ENCODE measurements around the gene LDHD. TPM values are rescaled to one million over a fixed set of nuclear protein-coding genes. Genes with fewer than 3 reads are reported as not detected.

LDHD gene
- polyA plus RNA-seq, 2 donors = 11.8 to 12.6 TPM

DNA sequence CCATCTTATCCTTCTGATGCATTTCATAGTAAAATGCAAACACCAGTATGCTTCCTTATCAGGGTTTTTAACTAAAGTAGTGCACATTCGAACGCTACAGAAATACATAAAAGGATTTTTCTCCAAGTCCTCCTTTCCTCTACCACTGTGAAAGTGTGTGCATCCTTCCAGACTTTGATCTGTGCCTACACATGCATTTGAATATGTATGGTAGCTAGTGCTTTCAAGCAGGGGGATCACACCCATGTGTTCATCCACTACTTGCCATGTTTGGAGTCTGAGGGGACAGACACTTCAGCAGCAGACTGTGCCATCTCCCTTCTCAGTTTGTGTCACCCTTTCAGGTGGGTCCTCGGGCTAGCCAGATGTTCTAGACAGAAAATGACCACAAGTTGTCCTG, 14.9 kb downstream of the LDHD start:
- no peaks in the 10 kb centered on the region for H3K27me3 ChIP-seq (ENCODE audit: control insufficient read depth in 1 of 2, insufficient read depth in 2 of 2, low read length in 2 of 2)
- 87 to 91% methylated on average over 3 of the region's 3 CpGs for WGBS, 2 donors
- H3K4me3 ChIP-seq (ENCODE audit: low read depth in 1 of 2, low read length in 2 of 2) = no peak overlapping the region
- H3K36me3 ChIP-seq (ENCODE audit: control insufficient read depth in 2 of 2, insufficient read depth in 2 of 2, low read length in 1 of 2) = peaks cover 0 to 6% of the 10 kb centered on the region in 2 donors
- peaks cover 20 to 50% of the 10 kb centered on the region in 2 donors for H3K4me1 ChIP-seq (ENCODE audit: control insufficient read depth in 2 of 2, insufficient read depth in 2 of 2, low read length in 1 of 2)
- no peaks in the 10 kb centered on the region for H3K9me3 ChIP-seq (ENCODE audit: control insufficient read depth in 2 of 2, insufficient read depth in 1 of 2, low read depth in 1 of 2, low read length in 1 of 2)
- no peak overlapping the region for H3K27ac ChIP-seq (ENCODE audit: low read depth in 2 of 2, low read length in 1 of 2)

DNA sequence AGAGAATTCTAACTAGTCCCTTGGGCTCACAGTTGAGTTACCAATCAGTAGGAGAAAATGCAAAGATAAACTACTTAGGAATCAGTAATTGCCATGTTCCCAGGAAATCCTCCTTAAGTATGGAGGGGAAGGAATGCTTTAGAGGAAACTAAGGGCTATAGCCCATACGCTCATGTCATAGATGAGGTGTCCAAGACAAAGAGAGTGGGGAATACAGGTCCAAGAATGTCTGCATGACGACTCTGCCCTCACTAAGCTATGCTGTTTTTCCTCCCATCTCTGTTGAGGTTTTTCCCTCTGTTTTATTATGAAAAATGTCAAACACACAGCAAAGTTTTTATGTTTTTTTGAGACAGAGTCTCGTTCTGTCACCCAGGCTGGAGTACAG, 16.0 kb downstream of the LDHD start:
- Histone ChIP-seq H3K4me1 (ENCODE audit: control insufficient read depth in 2 of 2, insufficient read depth in 2 of 2, low read length in 1 of 2) (peaks cover 21 to 48% of the 10 kb centered on the region in 2 donors), H3K27ac (ENCODE audit: low read depth in 2 of 2, low read length in 1 of 2) (peak overlapping the region in 1 of 2 donors; percentile 94)
- WGBS, 2 donors = 83 to 88% methylated on average over 3 of the region's 3 CpGs

DNA sequence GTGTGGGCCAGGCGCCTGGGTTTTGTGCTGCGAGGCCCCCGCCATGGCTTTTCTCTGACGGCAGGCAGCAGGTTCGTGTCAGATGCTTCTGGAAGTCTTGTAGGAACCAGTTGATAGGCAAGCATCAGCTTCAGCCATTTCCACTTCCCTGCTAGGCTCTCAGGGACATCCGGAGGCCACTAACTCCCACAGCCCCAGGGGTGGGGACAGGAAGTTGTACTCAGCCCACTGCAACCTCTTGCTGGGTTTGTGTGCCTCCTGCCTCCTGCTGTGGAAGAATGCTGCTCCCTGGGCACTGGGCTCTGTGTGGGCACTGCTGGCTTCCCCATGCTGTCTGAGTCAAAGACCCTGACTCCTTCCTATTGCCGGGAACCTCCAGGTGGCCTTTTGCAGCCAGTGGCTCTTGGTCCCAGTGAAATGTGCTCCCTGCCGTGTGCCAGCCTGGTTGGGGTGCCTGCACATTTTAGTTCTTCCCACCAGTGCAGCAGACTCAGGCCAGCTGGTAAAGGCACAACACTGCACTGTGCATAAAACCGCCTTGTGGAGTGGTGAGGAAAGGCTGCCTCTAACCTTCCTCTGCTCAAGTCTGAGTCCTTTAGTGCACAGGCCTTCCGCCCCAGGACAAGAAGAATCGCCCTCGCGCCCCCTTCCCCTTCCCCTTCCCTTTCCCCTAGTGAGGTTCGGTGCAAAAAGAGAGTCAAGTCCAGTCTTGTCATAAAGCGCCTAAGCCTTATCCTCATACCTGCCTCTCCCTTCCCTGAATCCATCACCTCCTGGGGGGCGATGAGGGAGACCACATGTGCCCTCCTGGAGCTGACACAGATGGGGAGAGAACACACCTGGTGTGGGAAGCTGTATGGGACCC, 16.6 kb downstream of the LDHD start:
- Histone ChIP-seq H3K4me3 (ENCODE audit: low read depth in 1 of 2, low read length in 2 of 2) (no peak overlapping the region), H3K36me3 (ENCODE audit: control insufficient read depth in 2 of 2, insufficient read depth in 2 of 2, low read length in 1 of 2) (peaks cover 0 to 6% of the 10 kb centered on the region in 2 donors), H3K9me3 (ENCODE audit: control insufficient read depth in 2 of 2, insufficient read depth in 1 of 2, low read depth in 1 of 2, low read length in 1 of 2) (no peaks in the 10 kb centered on the region), H3K4me1 (ENCODE audit: control insufficient read depth in 2 of 2, insufficient read depth in 2 of 2, low read length in 1 of 2) (peaks cover 21 to 43% of the 10 kb centered on the region in 2 donors), H3K27ac (ENCODE audit: low read depth in 2 of 2, low read length in 1 of 2) (peak overlapping the region; percentile 76 to 94), H3K27me3 (ENCODE audit: control insufficient read depth in 1 of 2, insufficient read depth in 2 of 2, low read length in 2 of 2) (no peaks in the 10 kb centered on the region)
- WGBS, 2 donors = 55 to 69% methylated on average over 16 of the region's 16 CpGs

More for the DNA sequence above, 16.0 kb downstream of the LDHD start:
- H3K36me3 ChIP-seq (ENCODE audit: control insufficient read depth in 2 of 2, insufficient read depth in 2 of 2, low read length in 1 of 2) = peaks cover 0 to 3% of the 10 kb centered on the region in 2 donors
- H3K9me3 ChIP-seq (ENCODE audit: control insufficient read depth in 2 of 2, insufficient read depth in 1 of 2, low read depth in 1 of 2, low read length in 1 of 2) = no peaks in the 10 kb centered on the region
- H3K4me3 ChIP-seq (ENCODE audit: low read depth in 1 of 2, low read length in 2 of 2) = no peak overlapping the region
- no peaks in the 10 kb centered on the region for H3K27me3 ChIP-seq (ENCODE audit: control insufficient read depth in 1 of 2, insufficient read depth in 2 of 2, low read length in 2 of 2)

DNA sequence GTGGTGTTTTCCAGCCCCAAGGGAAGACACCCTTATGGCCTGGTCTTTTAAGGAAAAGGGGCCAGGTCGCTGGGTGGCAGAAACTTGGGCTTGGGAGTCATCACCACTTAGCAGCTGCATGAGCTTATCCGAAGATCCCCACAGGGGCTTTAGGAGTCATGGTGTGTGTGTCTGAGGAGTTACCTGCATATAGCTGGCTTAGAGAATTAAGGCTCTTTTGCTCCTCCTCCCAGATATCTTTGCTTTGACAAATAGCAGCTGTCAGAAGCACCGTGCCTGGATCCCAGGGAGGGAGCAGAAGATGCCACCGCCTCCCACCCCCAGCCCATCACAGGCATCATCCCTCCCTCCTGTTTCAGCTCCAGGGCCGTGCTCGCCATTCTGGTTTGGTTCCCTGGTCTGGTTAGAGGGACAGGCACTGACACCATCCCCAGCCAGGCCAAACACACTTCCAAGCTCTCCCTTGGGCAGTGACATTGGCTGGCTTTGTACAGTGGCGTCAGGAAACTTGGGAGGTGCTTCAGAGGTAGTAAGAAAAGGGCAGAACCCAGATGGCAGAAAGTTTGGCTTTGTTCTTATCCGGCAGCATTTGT, 17.4 kb downstream of the LDHD start:
- Histone ChIP-seq H3K4me3 (ENCODE audit: low read depth in 1 of 2, low read length in 2 of 2) (no peak overlapping the region), H3K27me3 (ENCODE audit: control insufficient read depth in 1 of 2, insufficient read depth in 2 of 2, low read length in 2 of 2) (no peaks in the 10 kb centered on the region), H3K27ac (ENCODE audit: low read depth in 2 of 2, low read length in 1 of 2) (peak overlapping the region; percentile 76 to 94), H3K36me3 (ENCODE audit: control insufficient read depth in 2 of 2, insufficient read depth in 2 of 2, low read length in 1 of 2) (peaks cover 0 to 7% of the 10 kb centered on the region in 2 donors), H3K9me3 (ENCODE audit: control insufficient read depth in 2 of 2, insufficient read depth in 1 of 2, low read depth in 1 of 2, low read length in 1 of 2) (no peaks in the 10 kb centered on the region), H3K4me1 (ENCODE audit: control insufficient read depth in 2 of 2, insufficient read depth in 2 of 2, low read length in 1 of 2) (peaks cover 17 to 37% of the 10 kb centered on the region in 2 donors)
- 52 to 55% methylated on average over 8 of the region's 8 CpGs for WGBS, 2 donors

GRCh38 chr16:75097941-75098901, 18.4 kb downstream of the LDHD start:
- Histone ChIP-seq H3K36me3 (ENCODE audit: control insufficient read depth in 2 of 2, insufficient read depth in 2 of 2, low read length in 1 of 2) (peaks cover 0 to 14% of the 10 kb centered on the region in 2 donors), H3K9me3 (ENCODE audit: control insufficient read depth in 2 of 2, insufficient read depth in 1 of 2, low read depth in 1 of 2, low read length in 1 of 2) (no peaks in the 10 kb centered on the region), H3K27ac (ENCODE audit: low read depth in 2 of 2, low read length in 1 of 2) (peak overlapping the region; percentile 76 to 94), H3K27me3 (ENCODE audit: control insufficient read depth in 1 of 2, insufficient read depth in 2 of 2, low read length in 2 of 2) (no peaks in the 10 kb centered on the region), H3K4me3 (ENCODE audit: low read depth in 1 of 2, low read length in 2 of 2) (no peak overlapping the region), H3K4me1 (ENCODE audit: control insufficient read depth in 2 of 2, insufficient read depth in 2 of 2, low read length in 1 of 2) (peaks cover 17 to 37% of the 10 kb centered on the region in 2 donors)
- WGBS, 2 donors = 68 to 69% methylated on average over 14 to 15 of the region's 15 CpGs

- no peaks in the 10 kb centered on the region for H3K27me3 ChIP-seq (ENCODE audit: control insufficient read depth in 1 of 2, insufficient read depth in 2 of 2, low read length in 2 of 2)
- H3K9me3 ChIP-seq (ENCODE audit: control insufficient read depth in 2 of 2, insufficient read depth in 1 of 2, low read depth in 1 of 2, low read length in 1 of 2) = no peaks in the 10 kb centered on the region
- H3K36me3 ChIP-seq (ENCODE audit: control insufficient read depth in 2 of 2, insufficient read depth in 2 of 2, low read length in 1 of 2) = peaks cover 0 to 11% of the 10 kb centered on the region in 2 donors
- 81 to 86% methylated on average over 10 of the region's 10 CpGs for WGBS, 2 donors
- H3K27ac ChIP-seq (ENCODE audit: low read depth in 2 of 2, low read length in 1 of 2) = peak overlapping the region; percentile 73 to 94
- no peak overlapping the region for H3K4me3 ChIP-seq (ENCODE audit: low read depth in 1 of 2, low read length in 2 of 2)
- H3K4me1 ChIP-seq (ENCODE audit: control insufficient read depth in 2 of 2, insufficient read depth in 2 of 2, low read length in 1 of 2) = peaks cover 17 to 41% of the 10 kb centered on the region in 2 donors
Observed at GRCh38 chr16:75097191-75097761, 19.3 kb downstream of the LDHD start.

GRCh38 chr16:75096656-75097055, 19.9 kb downstream of the LDHD start:
- WGBS, 2 donors = 43 to 50% methylated on average over 6 of the region's 6 CpGs
- Histone ChIP-seq H3K4me1 (ENCODE audit: control insufficient read depth in 2 of 2, insufficient read depth in 2 of 2, low read length in 1 of 2) (peaks cover 17 to 41% of the 10 kb centered on the region in 2 donors), H3K27ac (ENCODE audit: low read depth in 2 of 2, low read length in 1 of 2) (peak overlapping the region; percentile 73 to 85)

GRCh38 chr16:75095204-75095621, 21.4 kb downstream of the LDHD start:
- peaks cover 17 to 38% of the 10 kb centered on the region in 2 donors for H3K4me1 ChIP-seq (ENCODE audit: control insufficient read depth in 2 of 2, insufficient read depth in 2 of 2, low read length in 1 of 2)
- no peaks in the 10 kb centered on the region for H3K27me3 ChIP-seq (ENCODE audit: control insufficient read depth in 1 of 2, insufficient read depth in 2 of 2, low read length in 2 of 2)
- H3K27ac ChIP-seq (ENCODE audit: low read depth in 2 of 2, low read length in 1 of 2) = no peak overlapping the region
- no peaks in the 10 kb centered on the region for H3K9me3 ChIP-seq (ENCODE audit: control insufficient read depth in 2 of 2, insufficient read depth in 1 of 2, low read depth in 1 of 2, low read length in 1 of 2)
- no peak overlapping the region for H3K4me3 ChIP-seq (ENCODE audit: low read depth in 1 of 2, low read length in 2 of 2)
- WGBS, 2 donors = 87 to 92% methylated on average over 14 of the region's 14 CpGs
- H3K36me3 ChIP-seq (ENCODE audit: control insufficient read depth in 2 of 2, insufficient read depth in 2 of 2, low read length in 1 of 2) = peaks cover 0 to 11% of the 10 kb centered on the region in 2 donors

More at GRCh38 chr16:75096656-75097055, 19.9 kb downstream of the LDHD start:
- H3K27me3 ChIP-seq (ENCODE audit: control insufficient read depth in 1 of 2, insufficient read depth in 2 of 2, low read length in 2 of 2) = no peaks in the 10 kb centered on the region
- no peak overlapping the region for H3K4me3 ChIP-seq (ENCODE audit: low read depth in 1 of 2, low read length in 2 of 2)
- H3K9me3 ChIP-seq (ENCODE audit: control insufficient read depth in 2 of 2, insufficient read depth in 1 of 2, low read depth in 1 of 2, low read length in 1 of 2) = no peaks in the 10 kb centered on the region
- peaks cover 0 to 11% of the 10 kb centered on the region in 2 donors for H3K36me3 ChIP-seq (ENCODE audit: control insufficient read depth in 2 of 2, insufficient read depth in 2 of 2, low read length in 1 of 2)

Measured in esophagus (tissue), 2 donors.